Suppressor macrophage treated with lipopolysaccharide for 4 hours (primary cell): ENCODE data around the gene BRCA1.
A peak's percentile ranks its signal among the peaks of the same experiment; 100 is the strongest.
"Not testable (repeated sequence)": the region's sequence is repeated elsewhere in the genome, so short reads cannot be mapped to it uniquely, and the experiment has no call there.

Experiments used
- DNase-seq: peaks from one replicate; pipeline ENCODE4 v3.0.0-alpha.2; 2020

Gene BRCA1

GRCh38 chr17:43000894-43001293 lies 124.3 kb downstream of the BRCA1 start:
- not testable (repeated sequence) for DNase-seq

- no peak for DNase-seq
Observed at GRCh38 chr17:42999003-42999525, 126.1 kb downstream of the BRCA1 start.

- DNase-seq, result peak; percentile 100
Observed at GRCh38 chr17:42997984-42998938, 126.9 kb downstream of the BRCA1 start, which contains the start of gene RPL27. Gene RPL27 (plus strand): TSS chr17:42998419. CDS start chr17:42998751, 332 bp downstream.

- DNase-seq, result no peak
Observed at GRCh38 chr17:42997390-42997983, 127.7 kb downstream of the BRCA1 start.
